SK-N-SH (cell line): ENCODE measurements around the gene PRKCA. TPM values are rescaled to one million over a fixed set of nuclear protein-coding genes. Genes with fewer than 3 reads are reported as not detected.

Source experiments
- CTCF ChIA-PET: fragments of 300-600, 350-600 bp; formaldehyde crosslinking; extraction: SDS; loops from one replicate; lab custom pipeline; 2021; lab: Yijun Ruan, JAX
- POLR2A ChIA-PET: fragments of 350-600 bp; sonication (Branson Sonifier 250); formaldehyde crosslinking; extraction: SDS; loops from one replicate; lab custom pipeline; 2020; ENCODE audit warnings: antibody characterized with exemption, inconsistent platforms; lab: Yijun Ruan, JAX
- DNase-seq: peaks from one replicate; pipeline ENCODE4 v3.0.0; 2012
- H2AFZ ChIP-seq: fragments of 200-600 bp; sonication (generic); 2 replicates; pipeline ENCODE4 v1.8.1; 2016; ENCODE audit warnings: antibody characterized with exemption, mild to moderate bottlenecking, low read depth
- H3F3A ChIP-seq: fragments of 200-600 bp; sonication (generic); replicated peaks from 2 replicates; pipeline ENCODE3; 2016; ENCODE audit warnings: antibody characterized with exemption, mild to moderate bottlenecking; ENCODE audit not compliant: insufficient read depth
- H3K27ac ChIP-seq, 2 experiments: fragments of 200-500 bp in 1 of 2; fragments of 200-600 bp in 1 of 2; sonication (Bioruptor generic) in 1 of 2; sonication (generic), shearing (Covaris generic) in 1 of 2; 2 replicates each; pipeline versions ENCODE4 v1.5.1 to v1.6.1; 2014 to 2016; ENCODE audit warnings: low read depth in 2 of 2, inconsistent platforms in 1 of 2, low read length in 1 of 2, mild to moderate bottlenecking in 1 of 2, mixed read lengths in 1 of 2
- H3K27me3 ChIP-seq: fragments of 200-600 bp; sonication (generic), shearing (Covaris generic); 2 replicates; pipeline ENCODE4 v1.6.1; 2016; ENCODE audit warnings: mixed run types; ENCODE audit not compliant: insufficient read depth
- H3K36me3 ChIP-seq, 2 experiments: fragments of 200-500 bp in 1 of 2; fragments of 200-600 bp in 1 of 2; sonication (Bioruptor generic) in 1 of 2; sonication (generic) in 1 of 2; replicated peaks in 1 of 2; 2 replicates each; pipeline versions ENCODE3 to v1.5.1; 2014 to 2016; ENCODE audit warnings: low read length in 1 of 2, mild to moderate bottlenecking in 1 of 2; ENCODE audit not compliant: insufficient read depth in 2 of 2, control insufficient read depth in 1 of 2
- H3K4me1 ChIP-seq, 2 experiments: fragments of 200-500 bp in 1 of 2; fragments of 200-600 bp in 1 of 2; sonication (Bioruptor generic) in 1 of 2; sonication (generic), shearing (Covaris generic) in 1 of 2; 2 replicates each; pipeline versions ENCODE4 v1.5.1 to v1.6.1; 2014 to 2016; ENCODE audit warnings: low read depth in 1 of 2, low read length in 1 of 2, mixed run types in 1 of 2; ENCODE audit not compliant: insufficient read depth in 2 of 2, control insufficient read depth in 1 of 2
- H3K4me2 ChIP-seq: fragments of 200-600 bp; sonication (generic), shearing (Covaris generic); 2 replicates; pipeline ENCODE4 v1.6.1; 2017; ENCODE audit warnings: mixed run types
- H3K4me3 ChIP-seq, 2 experiments: fragments of 200-500 bp in 1 of 2; fragments of 200-600 bp in 1 of 2; sonication (Bioruptor generic) in 1 of 2; sonication (generic), shearing (Covaris generic) in 1 of 2; 2 replicates each; pipeline versions ENCODE4 v1.5.1 to v1.8.1; 2014 to 2016; ENCODE audit warnings: low read depth in 2 of 2, inconsistent platforms in 1 of 2, low read length in 1 of 2, mild to moderate bottlenecking in 1 of 2, mixed read lengths in 1 of 2, moderate library complexity in 1 of 2
- H3K79me2 ChIP-seq: fragments of 200-600 bp; sonication (generic); 2 replicates; pipeline ENCODE4 v1.8.1; 2017; ENCODE audit warnings: mild to moderate bottlenecking; ENCODE audit not compliant: insufficient read depth
- H3K9ac ChIP-seq: fragments of 200-600 bp; sonication (generic); 2 replicates; pipeline ENCODE4 v1.6.1; 2017; ENCODE audit warnings: mixed run types
- H3K9me2 ChIP-seq: fragments of 200-600 bp; sonication (generic); 2 replicates; pipeline ENCODE4 v1.6.1; 2017; ENCODE audit warnings: mixed run types
- H3K9me3 ChIP-seq: fragments of 200-600 bp; sonication (generic); 2 replicates; pipeline ENCODE4 v1.6.1; 2017; ENCODE audit warnings: mixed run types, mild to moderate bottlenecking, moderate library complexity
- H4K20me1 ChIP-seq: fragments of 200-600 bp; sonication (generic); 2 replicates; pipeline ENCODE4 v1.6.1; 2017; ENCODE audit warnings: mild to moderate bottlenecking, mixed run types; ENCODE audit not compliant: insufficient read depth
- ELF1 ChIP-seq: IDR thresholded peaks from 2 replicates; pipeline ENCODE4 v1.4.0; 2012
- EP300 ChIP-seq, 2 experiments: IDR thresholded peaks; 2 replicates each; pipeline versions ENCODE4 v1.4.0 to v1.6.1; 2012; ENCODE audit warnings: borderline replicate concordance in 1 of 2, low read depth in 1 of 2, low read length in 1 of 2
- FOXJ3 ChIP-seq: sonication (generic); formaldehyde crosslinking; IDR thresholded peaks from 2 replicates; pipeline ENCODE4 v1.5.1; 2020; ENCODE audit warnings: mild to moderate bottlenecking, missing genetic modification reagents
- MEF2A ChIP-seq: IDR thresholded peaks from 2 replicates; pipeline ENCODE4 v1.4.0; 2012; ENCODE audit warnings: low read depth, borderline replicate concordance
- SMC3 ChIP-seq: IDR thresholded peaks from 2 replicates; pipeline ENCODE4 v1.6.1; 2012; ENCODE audit warnings: low read depth, low read length, improper control_type of control experiment
- TCF12 ChIP-seq: IDR thresholded peaks from 2 replicates; pipeline ENCODE4 v1.4.0; 2012
- YY1 ChIP-seq: IDR thresholded peaks from 2 replicates; pipeline ENCODE4 v1.4.0; 2012; ENCODE audit warnings: low read depth, mild to moderate bottlenecking
- WGBS: methylation state at CpG from one replicate; pipeline ENCODE4 v1.1.6; 2017; ENCODE audit warnings: low lambda C conversion rate; 5-methylcytosine and 5-hydroxymethylcytosine counted together
- polyA plus RNA-seq, 3 experiments: library from polyadenylated mRNA; depleted of rRNA; stranded (reverse); fragments of >200 nt; gene quantifications; 2 replicates each; pipeline ENCODE4 v1.2.3, GENCODE V29; 2012
- TF ChIP-seq, protein P1 (sequence below): fragments of 200-600 bp; sonication (generic); IDR thresholded peaks from 2 replicates; pipeline ENCODE4 v1.6.1; 2017; ENCODE audit warnings: antibody characterized with exemption, mild to moderate bottlenecking, moderate library complexity
- TF ChIP-seq, protein P2 (sequence below): IDR thresholded peaks from 2 replicates; pipeline ENCODE4 v1.4.0; 2012; ENCODE audit warnings: low read depth, borderline replicate concordance
- TF ChIP-seq, protein P3 (sequence below): fragments of 150-350 bp; IDR thresholded peaks from 2 replicates; pipeline ENCODE4 v1.6.1; 2017; ENCODE audit warnings: antibody characterized with exemption, low read length, low read depth, borderline replicate concordance
- TF ChIP-seq, protein P4 (sequence below): IDR thresholded peaks from 2 replicates; pipeline ENCODE4 v1.4.0; 2012; ENCODE audit warnings: low read depth, borderline replicate concordance
- TF ChIP-seq, protein P5 (sequence below): IDR thresholded peaks from 2 replicates; pipeline ENCODE4; 2012

The PRKCA gene
- polyA plus RNA-seq, 1 of the 3 experiments (the other 2 are of a cell fraction): 108 TPM

DNA sequence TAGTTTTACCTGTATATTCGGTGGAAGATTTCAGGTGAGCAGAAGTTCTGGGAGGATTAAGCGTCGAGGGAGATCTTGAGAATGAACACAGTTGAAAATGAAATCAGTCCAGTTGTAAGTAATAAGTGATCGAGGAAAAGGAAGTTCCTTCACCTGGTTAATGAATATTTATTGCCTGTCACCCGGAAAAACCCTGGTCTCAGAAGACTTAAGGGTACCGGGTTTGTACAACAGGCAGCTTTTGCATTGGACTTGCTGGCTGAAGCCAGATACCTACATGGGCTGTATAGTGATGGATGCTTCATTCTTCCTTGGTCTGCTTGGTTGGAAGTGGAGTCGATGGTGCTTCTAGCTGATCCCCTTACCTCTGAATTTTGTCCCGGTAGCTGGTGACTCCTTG is 72.7 kb downstream of the PRKCA start:
- no peak for TF ChIP-seq EP300 (IDR thresholded peaks at IDR 0.05; ENCODE audit: borderline replicate concordance in 1 of 2, low read depth in 1 of 2, low read length in 1 of 2)
- TF ChIP-seq, protein P1, sequence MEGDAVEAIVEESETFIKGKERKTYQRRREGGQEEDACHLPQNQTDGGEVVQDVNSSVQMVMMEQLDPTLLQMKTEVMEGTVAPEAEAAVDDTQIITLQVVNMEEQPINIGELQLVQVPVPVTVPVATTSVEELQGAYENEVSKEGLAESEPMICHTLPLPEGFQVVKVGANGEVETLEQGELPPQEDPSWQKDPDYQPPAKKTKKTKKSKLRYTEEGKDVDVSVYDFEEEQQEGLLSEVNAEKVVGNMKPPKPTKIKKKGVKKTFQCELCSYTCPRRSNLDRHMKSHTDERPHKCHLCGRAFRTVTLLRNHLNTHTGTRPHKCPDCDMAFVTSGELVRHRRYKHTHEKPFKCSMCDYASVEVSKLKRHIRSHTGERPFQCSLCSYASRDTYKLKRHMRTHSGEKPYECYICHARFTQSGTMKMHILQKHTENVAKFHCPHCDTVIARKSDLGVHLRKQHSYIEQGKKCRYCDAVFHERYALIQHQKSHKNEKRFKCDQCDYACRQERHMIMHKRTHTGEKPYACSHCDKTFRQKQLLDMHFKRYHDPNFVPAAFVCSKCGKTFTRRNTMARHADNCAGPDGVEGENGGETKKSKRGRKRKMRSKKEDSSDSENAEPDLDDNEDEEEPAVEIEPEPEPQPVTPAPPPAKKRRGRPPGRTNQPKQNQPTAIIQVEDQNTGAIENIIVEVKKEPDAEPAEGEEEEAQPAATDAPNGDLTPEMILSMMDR: no peak
- TF ChIP-seq, protein P2, sequence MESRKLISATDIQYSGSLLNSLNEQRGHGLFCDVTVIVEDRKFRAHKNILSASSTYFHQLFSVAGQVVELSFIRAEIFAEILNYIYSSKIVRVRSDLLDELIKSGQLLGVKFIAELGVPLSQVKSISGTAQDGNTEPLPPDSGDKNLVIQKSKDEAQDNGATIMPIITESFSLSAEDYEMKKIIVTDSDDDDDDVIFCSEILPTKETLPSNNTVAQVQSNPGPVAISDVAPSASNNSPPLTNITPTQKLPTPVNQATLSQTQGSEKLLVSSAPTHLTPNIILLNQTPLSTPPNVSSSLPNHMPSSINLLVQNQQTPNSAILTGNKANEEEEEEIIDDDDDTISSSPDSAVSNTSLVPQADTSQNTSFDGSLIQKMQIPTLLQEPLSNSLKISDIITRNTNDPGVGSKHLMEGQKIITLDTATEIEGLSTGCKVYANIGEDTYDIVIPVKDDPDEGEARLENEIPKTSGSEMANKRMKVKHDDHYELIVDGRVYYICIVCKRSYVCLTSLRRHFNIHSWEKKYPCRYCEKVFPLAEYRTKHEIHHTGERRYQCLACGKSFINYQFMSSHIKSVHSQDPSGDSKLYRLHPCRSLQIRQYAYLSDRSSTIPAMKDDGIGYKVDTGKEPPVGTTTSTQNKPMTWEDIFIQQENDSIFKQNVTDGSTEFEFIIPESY: no peak
- TF ChIP-seq, protein P3, sequence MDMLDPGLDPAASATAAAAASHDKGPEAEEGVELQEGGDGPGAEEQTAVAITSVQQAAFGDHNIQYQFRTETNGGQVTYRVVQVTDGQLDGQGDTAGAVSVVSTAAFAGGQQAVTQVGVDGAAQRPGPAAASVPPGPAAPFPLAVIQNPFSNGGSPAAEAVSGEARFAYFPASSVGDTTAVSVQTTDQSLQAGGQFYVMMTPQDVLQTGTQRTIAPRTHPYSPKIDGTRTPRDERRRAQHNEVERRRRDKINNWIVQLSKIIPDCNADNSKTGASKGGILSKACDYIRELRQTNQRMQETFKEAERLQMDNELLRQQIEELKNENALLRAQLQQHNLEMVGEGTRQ: no peak
- no peak for TF ChIP-seq YY1
- TF ChIP-seq, protein P4, sequence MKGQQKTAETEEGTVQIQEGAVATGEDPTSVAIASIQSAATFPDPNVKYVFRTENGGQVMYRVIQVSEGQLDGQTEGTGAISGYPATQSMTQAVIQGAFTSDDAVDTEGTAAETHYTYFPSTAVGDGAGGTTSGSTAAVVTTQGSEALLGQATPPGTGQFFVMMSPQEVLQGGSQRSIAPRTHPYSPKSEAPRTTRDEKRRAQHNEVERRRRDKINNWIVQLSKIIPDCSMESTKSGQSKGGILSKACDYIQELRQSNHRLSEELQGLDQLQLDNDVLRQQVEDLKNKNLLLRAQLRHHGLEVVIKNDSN: no peak
- no peak for TF ChIP-seq MEF2A
- no peak for TF ChIP-seq FOXJ3
- no peak for TF ChIP-seq TCF12
- TF ChIP-seq, protein P5, sequence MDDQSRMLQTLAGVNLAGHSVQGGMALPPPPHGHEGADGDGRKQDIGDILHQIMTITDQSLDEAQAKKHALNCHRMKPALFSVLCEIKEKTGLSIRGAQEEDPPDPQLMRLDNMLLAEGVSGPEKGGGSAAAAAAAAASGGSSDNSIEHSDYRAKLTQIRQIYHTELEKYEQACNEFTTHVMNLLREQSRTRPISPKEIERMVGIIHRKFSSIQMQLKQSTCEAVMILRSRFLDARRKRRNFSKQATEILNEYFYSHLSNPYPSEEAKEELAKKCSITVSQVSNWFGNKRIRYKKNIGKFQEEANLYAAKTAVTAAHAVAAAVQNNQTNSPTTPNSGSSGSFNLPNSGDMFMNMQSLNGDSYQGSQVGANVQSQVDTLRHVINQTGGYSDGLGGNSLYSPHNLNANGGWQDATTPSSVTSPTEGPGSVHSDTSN: no peak
- no peak for TF ChIP-seq SMC3
- TF ChIP-seq ELF1: no peak
- 91% methylated on average over 8 of the region's 8 CpGs for WGBS
- H3K4me1 ChIP-seq: peaks cover 26 to 38% of the 10 kb centered on the region in 2 experiments; a peak in 3 of 4 replicates
- H4K20me1 ChIP-seq: peaks cover 90% of the 10 kb centered on the region
- no peaks in the 10 kb centered on the region for H3K9me2 ChIP-seq
- ChIA-PET POLR2A (no interaction called here), CTCF (interaction anchor here (1.2 to 4.1 kb wide), 3 partner anchors 16 to 174 kb away, joined by 3 to 14 read pairs (median 7); no protein-coding TSS in a partner anchor)
- H3K9ac ChIP-seq: no peak overlapping the region
- H3K4me3 ChIP-seq: no peak overlapping the region
- H3F3A ChIP-seq: peaks cover 16% of the 10 kb centered on the region
- no peak for DNase-seq
- no peak overlapping the region for H2AFZ ChIP-seq
- no peaks in the 10 kb centered on the region for H3K27me3 ChIP-seq
- peak overlapping the region; percentile 11; the same call in 1 of the 2 replicates for H3K4me2 ChIP-seq
- peak overlapping the region; percentile 5 to 16; a peak in 3 of 4 replicates for H3K27ac ChIP-seq
- no peaks in the 10 kb centered on the region for H3K9me3 ChIP-seq
- peaks cover 0 to 14% of the 10 kb centered on the region in 2 experiments for H3K36me3 ChIP-seq
- peaks cover 98% of the 10 kb centered on the region for H3K79me2 ChIP-seq
